Ishikawa (cell line): ENCODE results near the gene ELOVL2.

Experiments
- CEBPB ChIP-seq: IDR thresholded peaks from 2 replicates; pipeline ENCODE4 v1.6.1; 2012
- EGR1 ChIP-seq: IDR thresholded peaks from 2 replicates; pipeline ENCODE4 v1.6.1; 2012
- EP300 ChIP-seq: IDR thresholded peaks from 2 replicates; pipeline ENCODE4 v1.6.1; 2012; ENCODE audit warnings: borderline replicate concordance
- FOXM1 ChIP-seq: IDR thresholded peaks from 2 replicates; pipeline ENCODE4 v1.6.1; 2012; ENCODE audit warnings: low read depth, borderline replicate concordance
- MAX ChIP-seq: IDR thresholded peaks from 2 replicates; pipeline ENCODE4 v1.6.1; 2012
- NFIC ChIP-seq: IDR thresholded peaks from 2 replicates; pipeline ENCODE4 v1.6.1; 2012
- RAD21 ChIP-seq: IDR thresholded peaks from 2 replicates; pipeline ENCODE4 v1.6.1; 2012; ENCODE audit warnings: low read depth
- REST ChIP-seq: IDR thresholded peaks from 2 replicates; pipeline ENCODE4 v1.6.1; 2012; ENCODE audit warnings: low read depth, mild to moderate bottlenecking
- TAF1 ChIP-seq: IDR thresholded peaks from 2 replicates; pipeline ENCODE4 v1.6.1; 2012; ENCODE audit warnings: low read depth, mild to moderate bottlenecking
- TCF12 ChIP-seq: IDR thresholded peaks from 2 replicates; pipeline ENCODE4 v1.6.1; 2012; ENCODE audit warnings: low read depth
- TEAD4 ChIP-seq: IDR thresholded peaks from 2 replicates; pipeline ENCODE4 v1.6.1; 2012
- YY1 ChIP-seq: IDR thresholded peaks from 2 replicates; pipeline ENCODE4 v1.6.1; 2012; ENCODE audit warnings: low read depth
- ZBTB7A ChIP-seq: IDR thresholded peaks from 2 replicates; pipeline ENCODE4 v1.6.1; 2012; ENCODE audit warnings: low read depth

- no peak for TF ChIP-seq TAF1
- TF ChIP-seq MAX, result no peak
- TF ChIP-seq YY1, result no peak
- TF ChIP-seq ZBTB7A, result no peak
- TF ChIP-seq TCF12, result no peak
- no peak for TF ChIP-seq EP300
- TF ChIP-seq CEBPB, result no peak
- no peak for TF ChIP-seq REST
- no peak for TF ChIP-seq TEAD4
- no peak for TF ChIP-seq EGR1
- TF ChIP-seq RAD21, result no peak
- TF ChIP-seq FOXM1, result no peak
- no peak for TF ChIP-seq NFIC
Observed at GRCh38 chr6:10964684-10965083, 79.4 kb downstream of the ELOVL2 start.
